WTC11 (cell line): ENCODE measurements around the gene CEP72. TPM values are rescaled to one million over a fixed set of nuclear protein-coding genes. Genes with fewer than 3 reads are reported as not detected.

Experiments used
- ATAC-seq: fragments of 200-7000 bp; cut with Tn5 transposase; 2 replicates; pipeline ENCODE4 v1.10.0; 2021; ENCODE audit warnings: mild to moderate bottlenecking, moderate library complexity
- CTCF ChIA-PET: fragments of 300-600 bp; sonication (Branson Sonifier 250); formaldehyde crosslinking; loops from one replicate; lab custom pipeline; 2021; ENCODE audit warnings: antibody characterized with exemption; lab: Charles Lee
- POLR2A ChIA-PET: fragments of 350-600 bp; sonication (Branson Sonifier 250); formaldehyde crosslinking; loops from one replicate; lab custom pipeline; 2021; ENCODE audit warnings: antibody characterized with exemption; lab: Charles Lee
- DNase-seq: peaks from one replicate; pipeline ENCODE4 v3.0.0; 2021; ENCODE audit warnings: low spot score
- H3K27ac Mint-ChIP-seq: 2 replicates; pipeline ENCODE4 v1.8.0; 2021; ENCODE audit warnings: mixed read lengths
- H3K27me3 Mint-ChIP-seq: 2 replicates; pipeline ENCODE4 v1.8.0; 2021; ENCODE audit warnings: low read depth, mild to moderate bottlenecking, moderate library complexity, mixed read lengths
- H3K36me3 Mint-ChIP-seq: 2 replicates; pipeline ENCODE4 v1.8.0; 2021; ENCODE audit warnings: mixed read lengths
- H3K4me1 Mint-ChIP-seq: 2 replicates; pipeline ENCODE4 v1.8.0; 2022; ENCODE audit warnings: mixed read lengths
- H3K4me3 Mint-ChIP-seq: 2 replicates; pipeline ENCODE4 v1.8.0; 2021; ENCODE audit warnings: mild to moderate bottlenecking, moderate library complexity, mixed read lengths
- H3K9me3 Mint-ChIP-seq: 2 replicates; pipeline ENCODE4 v1.8.0; 2021; ENCODE audit warnings: mixed read lengths
- GRHL2 ChIP-seq: fragments of 250-450 bp; sonication (Bioruptor Pico); IDR thresholded peaks from 2 replicates; pipeline ENCODE4 v1.8.0; 2022; ENCODE audit warnings: mild to moderate bottlenecking, moderate library complexity; ENCODE audit not compliant: insufficient replicate concordance, severe bottlenecking
- MXD4 ChIP-seq: fragments of 250-450 bp; sonication (Bioruptor Pico); IDR thresholded peaks from 2 replicates; pipeline ENCODE4 v1.8.0; 2021; ENCODE audit warnings: mild to moderate bottlenecking, moderate library complexity, borderline replicate concordance
- NFYB ChIP-seq: sonication (generic); formaldehyde crosslinking; conservative IDR thresholded peaks from 2 replicates; pipeline ENCODE4 v1.8.0; 2022; ENCODE audit warnings: low read depth, missing genetic modification reagents
- NR3C1 ChIP-seq: sonication (generic); formaldehyde crosslinking; conservative IDR thresholded peaks from 2 replicates; pipeline ENCODE4 v1.8.1; 2023; ENCODE audit warnings: low read depth, mild to moderate bottlenecking, missing genetic modification reagents
- SP1 ChIP-seq: sonication (generic); formaldehyde crosslinking; conservative IDR thresholded peaks from 2 replicates; pipeline ENCODE4 v1.8.1; 2022; ENCODE audit warnings: missing genetic modification reagents
- ZBTB21 ChIP-seq: sonication (generic); formaldehyde crosslinking; IDR thresholded peaks from 2 replicates; pipeline ENCODE4 v1.8.1; 2023; ENCODE audit warnings: mild to moderate bottlenecking, missing genetic modification reagents, borderline replicate concordance
- ZNF138 ChIP-seq: sonication (generic); formaldehyde crosslinking; conservative IDR thresholded peaks from 2 replicates; pipeline ENCODE4 v1.8.1; 2022; ENCODE audit warnings: mild to moderate bottlenecking, moderate library complexity, missing genetic modification reagents
- ZNF219 ChIP-seq: sonication (generic); formaldehyde crosslinking; IDR thresholded peaks from 2 replicates; pipeline ENCODE4 v1.8.0; 2023; ENCODE audit warnings: missing genetic modification reagents, mild to moderate bottlenecking, borderline replicate concordance
- ZNF232 ChIP-seq: sonication (generic); formaldehyde crosslinking; IDR thresholded peaks from 2 replicates; pipeline ENCODE4 v1.8.0; 2022; ENCODE audit warnings: mild to moderate bottlenecking, missing genetic modification reagents
- ZNF281 ChIP-seq: sonication (generic); formaldehyde crosslinking; IDR thresholded peaks from 2 replicates; pipeline ENCODE4 v1.8.0; 2023; ENCODE audit warnings: mild to moderate bottlenecking, missing genetic modification reagents
- ZNF396 ChIP-seq: fragments of 250-450 bp; sonication (Bioruptor Pico); IDR thresholded peaks from 2 replicates; pipeline ENCODE4 v1.8.0; 2021; ENCODE audit warnings: mild to moderate bottlenecking, moderate library complexity, borderline replicate concordance
- ZNF532 ChIP-seq: fragments of 250-450 bp; sonication (Bioruptor Pico); IDR thresholded peaks from 2 replicates; pipeline ENCODE4 v1.9.0; 2021; ENCODE audit warnings: mild to moderate bottlenecking, borderline replicate concordance
- total RNA-seq: library from RNA; stranded (reverse); gene quantifications from 3 replicates; pipeline ENCODE4 v1.2.3, GENCODE V29; 2021
- TF ChIP-seq, protein P1 (sequence below): fragments of 250-450 bp; sonication (Bioruptor Pico); IDR thresholded peaks from 2 replicates; pipeline ENCODE4 v1.9.0; 2021; ENCODE audit warnings: mild to moderate bottlenecking
- TF ChIP-seq, protein P2 (sequence below): sonication (generic); formaldehyde crosslinking; IDR thresholded peaks from 2 replicates; pipeline ENCODE4 v1.8.1; 2023; ENCODE audit warnings: mild to moderate bottlenecking, missing genetic modification reagents, moderate library complexity
- TF ChIP-seq, protein P3 (sequence below): sonication (generic); formaldehyde crosslinking; IDR thresholded peaks from 2 replicates; pipeline ENCODE4 v1.8.1; 2023; ENCODE audit warnings: mild to moderate bottlenecking, moderate library complexity, missing genetic modification reagents
- TF ChIP-seq, protein P4 (sequence below): fragments of 250-450 bp; sonication (Bioruptor Pico); IDR thresholded peaks from 2 replicates; pipeline ENCODE4 v1.9.0; 2021; ENCODE audit warnings: moderate library complexity, mild to moderate bottlenecking, inconsistent platforms, borderline replicate concordance
- TF ChIP-seq, protein P5 (sequence below): sonication (generic); formaldehyde crosslinking; IDR thresholded peaks from 2 replicates; pipeline ENCODE4 v1.8.0; 2023; ENCODE audit warnings: missing genetic modification reagents, mild to moderate bottlenecking, borderline replicate concordance

The CEP72 gene
- total RNA-seq, 1 experiment from 2014 or later, result 26.6 TPM

GRCh38 chr5:609506-609905, 2.6 kb upstream of the CEP72 start (continued):
- TF ChIP-seq ZNF532 (CRISPR knock-in tag) (no peak), NFYB (CRISPR knock-in tag) (no peak), SP1 (CRISPR knock-in tag) (no peak), ZNF138 (CRISPR knock-in tag) (no peak), ZNF396 (CRISPR knock-in tag) (no peak), GRHL2 (CRISPR knock-in tag) (no peak), ZNF219 (CRISPR knock-in tag) (no peak), NR3C1 (no peak), ZNF232 (CRISPR knock-in tag) (no peak)
- TF ChIP-seq, protein P1, sequence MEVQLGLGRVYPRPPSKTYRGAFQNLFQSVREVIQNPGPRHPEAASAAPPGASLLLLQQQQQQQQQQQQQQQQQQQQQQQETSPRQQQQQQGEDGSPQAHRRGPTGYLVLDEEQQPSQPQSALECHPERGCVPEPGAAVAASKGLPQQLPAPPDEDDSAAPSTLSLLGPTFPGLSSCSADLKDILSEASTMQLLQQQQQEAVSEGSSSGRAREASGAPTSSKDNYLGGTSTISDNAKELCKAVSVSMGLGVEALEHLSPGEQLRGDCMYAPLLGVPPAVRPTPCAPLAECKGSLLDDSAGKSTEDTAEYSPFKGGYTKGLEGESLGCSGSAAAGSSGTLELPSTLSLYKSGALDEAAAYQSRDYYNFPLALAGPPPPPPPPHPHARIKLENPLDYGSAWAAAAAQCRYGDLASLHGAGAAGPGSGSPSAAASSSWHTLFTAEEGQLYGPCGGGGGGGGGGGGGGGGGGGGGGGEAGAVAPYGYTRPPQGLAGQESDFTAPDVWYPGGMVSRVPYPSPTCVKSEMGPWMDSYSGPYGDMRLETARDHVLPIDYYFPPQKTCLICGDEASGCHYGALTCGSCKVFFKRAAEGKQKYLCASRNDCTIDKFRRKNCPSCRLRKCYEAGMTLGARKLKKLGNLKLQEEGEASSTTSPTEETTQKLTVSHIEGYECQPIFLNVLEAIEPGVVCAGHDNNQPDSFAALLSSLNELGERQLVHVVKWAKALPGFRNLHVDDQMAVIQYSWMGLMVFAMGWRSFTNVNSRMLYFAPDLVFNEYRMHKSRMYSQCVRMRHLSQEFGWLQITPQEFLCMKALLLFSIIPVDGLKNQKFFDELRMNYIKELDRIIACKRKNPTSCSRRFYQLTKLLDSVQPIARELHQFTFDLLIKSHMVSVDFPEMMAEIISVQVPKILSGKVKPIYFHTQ (CRISPR knock-in tag), result no peak
- TF ChIP-seq, protein P2, sequence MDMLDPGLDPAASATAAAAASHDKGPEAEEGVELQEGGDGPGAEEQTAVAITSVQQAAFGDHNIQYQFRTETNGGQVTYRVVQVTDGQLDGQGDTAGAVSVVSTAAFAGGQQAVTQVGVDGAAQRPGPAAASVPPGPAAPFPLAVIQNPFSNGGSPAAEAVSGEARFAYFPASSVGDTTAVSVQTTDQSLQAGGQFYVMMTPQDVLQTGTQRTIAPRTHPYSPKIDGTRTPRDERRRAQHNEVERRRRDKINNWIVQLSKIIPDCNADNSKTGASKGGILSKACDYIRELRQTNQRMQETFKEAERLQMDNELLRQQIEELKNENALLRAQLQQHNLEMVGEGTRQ (CRISPR knock-in tag), result no peak
- TF ChIP-seq, protein P3, sequence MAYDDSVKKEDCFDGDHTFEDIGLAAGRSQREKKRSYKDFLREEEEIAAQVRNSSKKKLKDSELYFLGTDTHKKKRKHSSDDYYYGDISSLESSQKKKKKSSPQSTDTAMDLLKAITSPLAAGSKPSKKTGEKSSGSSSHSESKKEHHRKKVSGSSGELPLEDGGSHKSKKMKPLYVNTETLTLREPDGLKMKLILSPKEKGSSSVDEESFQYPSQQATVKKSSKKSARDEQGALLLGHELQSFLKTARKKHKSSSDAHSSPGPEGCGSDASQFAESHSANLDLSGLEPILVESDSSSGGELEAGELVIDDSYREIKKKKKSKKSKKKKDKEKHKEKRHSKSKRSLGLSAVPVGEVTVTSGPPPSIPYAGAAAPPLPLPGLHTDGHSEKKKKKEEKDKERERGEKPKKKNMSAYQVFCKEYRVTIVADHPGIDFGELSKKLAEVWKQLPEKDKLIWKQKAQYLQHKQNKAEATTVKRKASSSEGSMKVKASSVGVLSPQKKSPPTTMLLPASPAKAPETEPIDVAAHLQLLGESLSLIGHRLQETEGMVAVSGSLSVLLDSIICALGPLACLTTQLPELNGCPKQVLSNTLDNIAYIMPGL (CRISPR knock-in tag), result no peak
- TF ChIP-seq, all 79 proteins: peak for 0

DNA sequence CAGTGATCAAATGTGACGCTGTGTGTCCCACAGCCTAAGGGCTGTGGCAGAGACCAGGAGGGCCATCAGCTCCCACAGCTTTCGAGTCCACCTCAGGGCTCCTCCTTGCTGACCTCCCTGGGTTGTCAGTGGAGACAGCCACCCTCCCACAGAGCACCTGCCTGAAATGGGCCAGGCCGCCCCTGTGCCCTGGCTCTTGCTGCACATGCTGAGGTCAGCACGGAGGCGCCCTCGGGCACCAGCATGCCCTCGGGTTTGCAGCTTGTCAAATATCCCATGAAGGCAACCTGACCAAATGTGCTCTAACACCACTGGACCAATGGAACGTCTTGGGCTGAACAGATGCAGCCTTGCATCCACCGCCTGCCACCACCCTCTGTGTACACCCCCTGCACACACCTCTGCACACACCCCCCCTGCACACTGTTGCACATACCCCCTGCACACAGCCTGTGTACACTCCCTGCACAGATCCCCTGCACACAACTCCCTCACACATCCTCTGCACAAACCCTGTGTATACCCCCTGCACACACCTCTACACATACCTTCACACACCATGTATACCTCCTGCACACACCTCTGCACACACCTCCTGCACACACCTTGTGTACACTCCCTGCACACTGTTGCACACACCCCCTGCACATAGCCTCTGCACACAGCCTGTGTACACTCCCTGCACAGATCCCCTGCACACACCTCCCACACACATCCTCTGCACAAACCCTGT, 2.0 kb upstream of the CEP72 start:
- no peak for ATAC-seq
- ChIA-PET POLR2A (no interaction called here), CTCF (no interaction called here)
- Mint-ChIP-seq H3K36me3 (peaks cover 13% of the 10 kb centered on the region), H3K27me3 (no peaks in the 10 kb centered on the region), H3K27ac (no peak overlapping the region), H3K4me3 (peak overlapping the region; percentile 69; the same call in 1 of the 2 replicates), H3K4me1 (peaks cover 24% of the 10 kb centered on the region), H3K9me3 (peaks cover 4% of the 10 kb centered on the region)
- no peak for DNase-seq
- TF ChIP-seq, protein P4, sequence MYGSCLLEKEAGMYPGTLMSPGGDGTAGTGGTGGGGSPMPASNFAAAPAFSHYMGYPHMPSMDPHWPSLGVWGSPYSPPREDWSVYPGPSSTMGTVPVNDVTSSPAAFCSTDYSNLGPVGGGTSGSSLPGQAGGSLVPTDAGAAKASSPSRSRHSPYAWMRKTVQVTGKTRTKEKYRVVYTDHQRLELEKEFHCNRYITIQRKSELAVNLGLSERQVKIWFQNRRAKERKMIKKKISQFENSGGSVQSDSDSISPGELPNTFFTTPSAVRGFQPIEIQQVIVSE, result no peak
- TF ChIP-seq ZNF281 (CRISPR knock-in tag) (no peak), ZBTB21 (no peak), MXD4 (CRISPR knock-in tag) (no peak)
- TF ChIP-seq, protein P5, sequence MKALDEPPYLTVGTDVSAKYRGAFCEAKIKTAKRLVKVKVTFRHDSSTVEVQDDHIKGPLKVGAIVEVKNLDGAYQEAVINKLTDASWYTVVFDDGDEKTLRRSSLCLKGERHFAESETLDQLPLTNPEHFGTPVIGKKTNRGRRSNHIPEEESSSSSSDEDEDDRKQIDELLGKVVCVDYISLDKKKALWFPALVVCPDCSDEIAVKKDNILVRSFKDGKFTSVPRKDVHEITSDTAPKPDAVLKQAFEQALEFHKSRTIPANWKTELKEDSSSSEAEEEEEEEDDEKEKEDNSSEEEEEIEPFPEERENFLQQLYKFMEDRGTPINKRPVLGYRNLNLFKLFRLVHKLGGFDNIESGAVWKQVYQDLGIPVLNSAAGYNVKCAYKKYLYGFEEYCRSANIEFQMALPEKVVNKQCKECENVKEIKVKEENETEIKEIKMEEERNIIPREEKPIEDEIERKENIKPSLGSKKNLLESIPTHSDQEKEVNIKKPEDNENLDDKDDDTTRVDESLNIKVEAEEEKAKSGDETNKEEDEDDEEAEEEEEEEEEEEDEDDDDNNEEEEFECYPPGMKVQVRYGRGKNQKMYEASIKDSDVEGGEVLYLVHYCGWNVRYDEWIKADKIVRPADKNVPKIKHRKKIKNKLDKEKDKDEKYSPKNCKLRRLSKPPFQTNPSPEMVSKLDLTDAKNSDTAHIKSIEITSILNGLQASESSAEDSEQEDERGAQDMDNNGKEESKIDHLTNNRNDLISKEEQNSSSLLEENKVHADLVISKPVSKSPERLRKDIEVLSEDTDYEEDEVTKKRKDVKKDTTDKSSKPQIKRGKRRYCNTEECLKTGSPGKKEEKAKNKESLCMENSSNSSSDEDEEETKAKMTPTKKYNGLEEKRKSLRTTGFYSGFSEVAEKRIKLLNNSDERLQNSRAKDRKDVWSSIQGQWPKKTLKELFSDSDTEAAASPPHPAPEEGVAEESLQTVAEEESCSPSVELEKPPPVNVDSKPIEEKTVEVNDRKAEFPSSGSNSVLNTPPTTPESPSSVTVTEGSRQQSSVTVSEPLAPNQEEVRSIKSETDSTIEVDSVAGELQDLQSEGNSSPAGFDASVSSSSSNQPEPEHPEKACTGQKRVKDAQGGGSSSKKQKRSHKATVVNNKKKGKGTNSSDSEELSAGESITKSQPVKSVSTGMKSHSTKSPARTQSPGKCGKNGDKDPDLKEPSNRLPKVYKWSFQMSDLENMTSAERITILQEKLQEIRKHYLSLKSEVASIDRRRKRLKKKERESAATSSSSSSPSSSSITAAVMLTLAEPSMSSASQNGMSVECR (CRISPR knock-in tag), result no peak
